H1 (cell line): ENCODE results near the gene KRT5. TPM values are rescaled to one million over a fixed set of nuclear protein-coding genes. Genes with fewer than 3 reads are reported as not detected.

ENCODE experiments used
- BRCA1 ChIP-seq: IDR thresholded peaks from 2 replicates; pipeline ENCODE4 v1.6.1; 2012; ENCODE audit warnings: low read depth, low read length, improper control_type of control experiment
- CEBPB ChIP-seq: IDR thresholded peaks from 2 replicates; pipeline ENCODE4 v1.6.1; 2012; ENCODE audit warnings: low read depth, low read length
- JUND ChIP-seq: IDR thresholded peaks from 2 replicates; pipeline ENCODE4 v1.6.1; 2011; ENCODE audit warnings: mild to moderate bottlenecking, improper control_type of control experiment, low read length
- SAP30 ChIP-seq: fragments of 300-600 bp; sonication (generic); IDR thresholded peaks from 2 replicates; pipeline ENCODE4 v1.7.1; 2012; ENCODE audit warnings: low read length, moderate library complexity, mild to moderate bottlenecking, inconsistent platforms; ENCODE audit not compliant: insufficient read depth, insufficient replicate concordance
- SIRT6 ChIP-seq: IDR thresholded peaks from one replicate; pipeline ENCODE4 v1.7.1; 2012; ENCODE audit warnings: low read length, inconsistent platforms
- TBP ChIP-seq: IDR thresholded peaks from 2 replicates; pipeline ENCODE4 v1.6.1; 2011; ENCODE audit warnings: low read depth, low read length, improper control_type of control experiment
- TCF12 ChIP-seq: IDR thresholded peaks from 2 replicates; pipeline ENCODE4 v1.6.1; 2011; ENCODE audit warnings: low read depth, mild to moderate bottlenecking, low read length
- polyA plus RNA-seq, 7 experiments: library from polyadenylated mRNA; depleted of rRNA in 3 of 7; stranded (reverse) in 5 of 7; unstranded in 2 of 7; fragments of >200 nt in 5 of 7; fragments of 200-250 nt in 2 of 7; gene quantifications; 1 replicate in 5 of 7; 2 replicates in 1 of 7; 4 replicates in 1 of 7; pipeline versions ENCODE4 v1.2.1 to v1.2.3, GENCODE V29; 2011 to 2013; ENCODE audit warnings: missing spikeins in 2 of 7, mixed read lengths in 2 of 7
- total RNA-seq: library from RNA; stranded (reverse); fragmentation: NEBNext Ultra II Directional; extraction: Animal tissue kit (Norgen Biotek cat#: 25700); gene quantifications from 2 replicates; pipeline ENCODE4 v1.2.1, GENCODE V29; 2021
- TF ChIP-seq, protein P1 (sequence below): fragments of 300-600 bp; sonication (generic); IDR thresholded peaks from 2 replicates; pipeline ENCODE4 v1.7.1; 2012; ENCODE audit warnings: low read length, moderate library complexity, mild to moderate bottlenecking, inconsistent platforms; ENCODE audit not compliant: insufficient replicate concordance
- TF ChIP-seq, protein P2 (sequence below), 3 experiments: IDR thresholded peaks; 1 replicate in 2 of 3; 2 replicates in 1 of 3; pipeline versions ENCODE4 v1.5.1 to v1.6.1; 2011; ENCODE audit warnings: low read length in 3 of 3, mild to moderate bottlenecking in 3 of 3, inconsistent platforms in 2 of 3, low read depth in 1 of 3, moderate library complexity in 1 of 3; ENCODE audit not compliant: insufficient read depth in 1 of 3; ENCODE audit errors: control extremely low read depth in 1 of 3

Gene KRT5
- total and polyA plus RNA-seq, 2 of the 8 experiments (the other 6 are each of a cell fraction or from before 2014, with no cell fraction given): 0.18 TPM; not detected in 1

DNA sequence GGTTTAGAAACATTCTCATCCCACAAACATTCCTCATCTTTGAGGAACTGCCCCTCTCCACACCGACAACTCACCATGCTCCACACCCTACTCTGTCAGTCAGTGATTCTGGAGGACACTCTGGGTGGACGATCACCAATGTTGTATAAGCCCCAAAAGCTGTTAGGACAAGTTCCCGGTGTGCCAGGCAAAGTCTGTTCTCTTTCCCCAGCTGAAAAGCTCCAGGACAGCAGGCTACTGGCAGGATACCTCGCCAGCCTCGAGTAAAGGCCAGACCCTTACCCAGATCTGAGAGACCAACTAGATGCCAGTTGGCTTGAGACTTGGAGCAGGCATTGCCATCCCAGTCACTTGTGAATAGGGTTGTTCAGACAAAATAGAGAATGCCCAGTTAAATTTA is 12.0 kb downstream of the KRT5 start (continued):
- TF ChIP-seq, protein P1, sequence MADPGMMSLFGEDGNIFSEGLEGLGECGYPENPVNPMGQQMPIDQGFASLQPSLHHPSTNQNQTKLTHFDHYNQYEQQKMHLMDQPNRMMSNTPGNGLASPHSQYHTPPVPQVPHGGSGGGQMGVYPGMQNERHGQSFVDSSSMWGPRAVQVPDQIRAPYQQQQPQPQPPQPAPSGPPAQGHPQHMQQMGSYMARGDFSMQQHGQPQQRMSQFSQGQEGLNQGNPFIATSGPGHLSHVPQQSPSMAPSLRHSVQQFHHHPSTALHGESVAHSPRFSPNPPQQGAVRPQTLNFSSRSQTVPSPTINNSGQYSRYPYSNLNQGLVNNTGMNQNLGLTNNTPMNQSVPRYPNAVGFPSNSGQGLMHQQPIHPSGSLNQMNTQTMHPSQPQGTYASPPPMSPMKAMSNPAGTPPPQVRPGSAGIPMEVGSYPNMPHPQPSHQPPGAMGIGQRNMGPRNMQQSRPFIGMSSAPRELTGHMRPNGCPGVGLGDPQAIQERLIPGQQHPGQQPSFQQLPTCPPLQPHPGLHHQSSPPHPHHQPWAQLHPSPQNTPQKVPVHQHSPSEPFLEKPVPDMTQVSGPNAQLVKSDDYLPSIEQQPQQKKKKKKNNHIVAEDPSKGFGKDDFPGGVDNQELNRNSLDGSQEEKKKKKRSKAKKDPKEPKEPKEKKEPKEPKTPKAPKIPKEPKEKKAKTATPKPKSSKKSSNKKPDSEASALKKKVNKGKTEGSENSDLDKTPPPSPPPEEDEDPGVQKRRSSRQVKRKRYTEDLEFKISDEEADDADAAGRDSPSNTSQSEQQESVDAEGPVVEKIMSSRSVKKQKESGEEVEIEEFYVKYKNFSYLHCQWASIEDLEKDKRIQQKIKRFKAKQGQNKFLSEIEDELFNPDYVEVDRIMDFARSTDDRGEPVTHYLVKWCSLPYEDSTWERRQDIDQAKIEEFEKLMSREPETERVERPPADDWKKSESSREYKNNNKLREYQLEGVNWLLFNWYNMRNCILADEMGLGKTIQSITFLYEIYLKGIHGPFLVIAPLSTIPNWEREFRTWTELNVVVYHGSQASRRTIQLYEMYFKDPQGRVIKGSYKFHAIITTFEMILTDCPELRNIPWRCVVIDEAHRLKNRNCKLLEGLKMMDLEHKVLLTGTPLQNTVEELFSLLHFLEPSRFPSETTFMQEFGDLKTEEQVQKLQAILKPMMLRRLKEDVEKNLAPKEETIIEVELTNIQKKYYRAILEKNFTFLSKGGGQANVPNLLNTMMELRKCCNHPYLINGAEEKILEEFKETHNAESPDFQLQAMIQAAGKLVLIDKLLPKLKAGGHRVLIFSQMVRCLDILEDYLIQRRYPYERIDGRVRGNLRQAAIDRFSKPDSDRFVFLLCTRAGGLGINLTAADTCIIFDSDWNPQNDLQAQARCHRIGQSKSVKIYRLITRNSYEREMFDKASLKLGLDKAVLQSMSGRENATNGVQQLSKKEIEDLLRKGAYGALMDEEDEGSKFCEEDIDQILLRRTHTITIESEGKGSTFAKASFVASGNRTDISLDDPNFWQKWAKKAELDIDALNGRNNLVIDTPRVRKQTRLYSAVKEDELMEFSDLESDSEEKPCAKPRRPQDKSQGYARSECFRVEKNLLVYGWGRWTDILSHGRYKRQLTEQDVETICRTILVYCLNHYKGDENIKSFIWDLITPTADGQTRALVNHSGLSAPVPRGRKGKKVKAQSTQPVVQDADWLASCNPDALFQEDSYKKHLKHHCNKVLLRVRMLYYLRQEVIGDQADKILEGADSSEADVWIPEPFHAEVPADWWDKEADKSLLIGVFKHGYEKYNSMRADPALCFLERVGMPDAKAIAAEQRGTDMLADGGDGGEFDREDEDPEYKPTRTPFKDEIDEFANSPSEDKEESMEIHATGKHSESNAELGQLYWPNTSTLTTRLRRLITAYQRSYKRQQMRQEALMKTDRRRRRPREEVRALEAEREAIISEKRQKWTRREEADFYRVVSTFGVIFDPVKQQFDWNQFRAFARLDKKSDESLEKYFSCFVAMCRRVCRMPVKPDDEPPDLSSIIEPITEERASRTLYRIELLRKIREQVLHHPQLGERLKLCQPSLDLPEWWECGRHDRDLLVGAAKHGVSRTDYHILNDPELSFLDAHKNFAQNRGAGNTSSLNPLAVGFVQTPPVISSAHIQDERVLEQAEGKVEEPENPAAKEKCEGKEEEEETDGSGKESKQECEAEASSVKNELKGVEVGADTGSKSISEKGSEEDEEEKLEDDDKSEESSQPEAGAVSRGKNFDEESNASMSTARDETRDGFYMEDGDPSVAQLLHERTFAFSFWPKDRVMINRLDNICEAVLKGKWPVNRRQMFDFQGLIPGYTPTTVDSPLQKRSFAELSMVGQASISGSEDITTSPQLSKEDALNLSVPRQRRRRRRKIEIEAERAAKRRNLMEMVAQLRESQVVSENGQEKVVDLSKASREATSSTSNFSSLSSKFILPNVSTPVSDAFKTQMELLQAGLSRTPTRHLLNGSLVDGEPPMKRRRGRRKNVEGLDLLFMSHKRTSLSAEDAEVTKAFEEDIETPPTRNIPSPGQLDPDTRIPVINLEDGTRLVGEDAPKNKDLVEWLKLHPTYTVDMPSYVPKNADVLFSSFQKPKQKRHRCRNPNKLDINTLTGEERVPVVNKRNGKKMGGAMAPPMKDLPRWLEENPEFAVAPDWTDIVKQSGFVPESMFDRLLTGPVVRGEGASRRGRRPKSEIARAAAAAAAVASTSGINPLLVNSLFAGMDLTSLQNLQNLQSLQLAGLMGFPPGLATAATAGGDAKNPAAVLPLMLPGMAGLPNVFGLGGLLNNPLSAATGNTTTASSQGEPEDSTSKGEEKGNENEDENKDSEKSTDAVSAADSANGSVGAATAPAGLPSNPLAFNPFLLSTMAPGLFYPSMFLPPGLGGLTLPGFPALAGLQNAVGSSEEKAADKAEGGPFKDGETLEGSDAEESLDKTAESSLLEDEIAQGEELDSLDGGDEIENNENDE: no peak
- TF ChIP-seq SAP30: no peak
- TF ChIP-seq, protein P2, sequence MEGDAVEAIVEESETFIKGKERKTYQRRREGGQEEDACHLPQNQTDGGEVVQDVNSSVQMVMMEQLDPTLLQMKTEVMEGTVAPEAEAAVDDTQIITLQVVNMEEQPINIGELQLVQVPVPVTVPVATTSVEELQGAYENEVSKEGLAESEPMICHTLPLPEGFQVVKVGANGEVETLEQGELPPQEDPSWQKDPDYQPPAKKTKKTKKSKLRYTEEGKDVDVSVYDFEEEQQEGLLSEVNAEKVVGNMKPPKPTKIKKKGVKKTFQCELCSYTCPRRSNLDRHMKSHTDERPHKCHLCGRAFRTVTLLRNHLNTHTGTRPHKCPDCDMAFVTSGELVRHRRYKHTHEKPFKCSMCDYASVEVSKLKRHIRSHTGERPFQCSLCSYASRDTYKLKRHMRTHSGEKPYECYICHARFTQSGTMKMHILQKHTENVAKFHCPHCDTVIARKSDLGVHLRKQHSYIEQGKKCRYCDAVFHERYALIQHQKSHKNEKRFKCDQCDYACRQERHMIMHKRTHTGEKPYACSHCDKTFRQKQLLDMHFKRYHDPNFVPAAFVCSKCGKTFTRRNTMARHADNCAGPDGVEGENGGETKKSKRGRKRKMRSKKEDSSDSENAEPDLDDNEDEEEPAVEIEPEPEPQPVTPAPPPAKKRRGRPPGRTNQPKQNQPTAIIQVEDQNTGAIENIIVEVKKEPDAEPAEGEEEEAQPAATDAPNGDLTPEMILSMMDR (IDR thresholded peaks at IDR 0.05; ENCODE audit: control extremely low read depth in 1 of 3, insufficient read depth in 1 of 3, low read depth in 1 of 3, low read length in 3 of 3): no peak
- no peak for TF ChIP-seq TBP
- no peak for TF ChIP-seq CEBPB
- no peak for TF ChIP-seq SIRT6
- TF ChIP-seq JUND: no peak
- no peak for TF ChIP-seq BRCA1
- TF ChIP-seq TCF12: no peak
